Breast epithelium (tissue), 3 donors: ENCODE results near the gene VANGL1.

Source experiments
- CTCF ChIP-seq, 3 donors: fragments of 450-650 bp; IDR thresholded peaks; one replicate each; pipeline ENCODE4 v1.5.1; 2016 to 2017; ENCODE audit warnings: antibody characterized with exemption in 3 of 3, mild to moderate bottlenecking in 3 of 3, moderate library complexity in 3 of 3
- POLR2A ChIP-seq: fragments of 450-650 bp; IDR thresholded peaks from one replicate; pipeline ENCODE4 v1.6.1; 2016; ENCODE audit warnings: antibody characterized with exemption, mild to moderate bottlenecking, moderate library complexity
- POLR2AphosphoS5 ChIP-seq, 3 donors: sonication (generic); formaldehyde crosslinking; IDR thresholded peaks; one replicate each; pipeline ENCODE4 v1.6.1; 2017; ENCODE audit warnings: antibody characterized with exemption in 3 of 3

DNA sequence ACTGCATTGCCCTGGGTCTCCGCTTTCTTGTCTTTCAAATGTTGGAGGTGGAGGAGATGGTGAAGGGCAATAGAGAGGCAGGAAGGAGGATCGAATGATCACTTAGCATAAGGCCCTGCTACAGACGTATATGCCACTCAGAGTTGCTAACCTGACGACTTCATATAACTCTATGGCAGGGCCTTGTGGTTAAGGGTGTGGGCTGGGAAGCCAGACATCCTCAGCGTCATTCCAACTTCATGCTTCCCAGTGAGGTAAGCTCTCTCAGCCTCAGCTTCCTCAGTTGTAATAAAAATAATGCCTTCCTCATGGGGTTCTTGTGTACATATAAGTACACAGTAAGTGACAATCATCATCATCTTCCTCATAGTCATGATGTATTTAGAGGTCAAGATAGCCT, 72.1 kb downstream of the VANGL1 start:
- TF ChIP-seq POLR2A = no peak
- TF ChIP-seq CTCF (IDR thresholded peaks at IDR 0.05) = no peak
- no peak for TF ChIP-seq POLR2AphosphoS5 (IDR thresholded peaks at IDR 0.05)
